ENCODE measurements around the gene PAX3.

PAX3 gene

GRCh38 chr2:222296911-222297599 is 1.7 kb downstream of the PAX3 start:
- DNase-seq (ENCODE audit: low read depth), result no peak

DNA sequence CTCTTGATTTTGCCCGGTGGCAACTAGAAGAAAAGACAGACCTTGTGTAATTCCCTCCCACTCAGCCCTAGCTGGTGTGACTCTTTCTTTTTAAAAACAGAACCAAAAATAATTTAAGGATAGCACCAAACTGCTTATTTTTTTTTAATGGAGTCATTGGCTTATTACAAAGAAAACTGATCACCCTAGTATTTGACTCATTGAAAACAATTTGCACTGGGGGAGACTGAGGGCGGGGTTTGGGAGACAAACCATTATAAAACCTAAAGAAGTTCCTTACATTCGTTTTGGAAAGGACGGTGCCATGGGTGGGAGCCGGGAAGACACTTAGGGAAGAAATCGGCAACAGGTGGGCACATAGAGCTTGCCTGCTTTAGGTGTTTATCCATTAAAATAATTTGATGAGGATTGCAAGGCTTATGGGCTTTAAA is 2.5 kb downstream of the PAX3 start:
- no peak for DNase-seq (ENCODE audit: low read depth)

DNA sequence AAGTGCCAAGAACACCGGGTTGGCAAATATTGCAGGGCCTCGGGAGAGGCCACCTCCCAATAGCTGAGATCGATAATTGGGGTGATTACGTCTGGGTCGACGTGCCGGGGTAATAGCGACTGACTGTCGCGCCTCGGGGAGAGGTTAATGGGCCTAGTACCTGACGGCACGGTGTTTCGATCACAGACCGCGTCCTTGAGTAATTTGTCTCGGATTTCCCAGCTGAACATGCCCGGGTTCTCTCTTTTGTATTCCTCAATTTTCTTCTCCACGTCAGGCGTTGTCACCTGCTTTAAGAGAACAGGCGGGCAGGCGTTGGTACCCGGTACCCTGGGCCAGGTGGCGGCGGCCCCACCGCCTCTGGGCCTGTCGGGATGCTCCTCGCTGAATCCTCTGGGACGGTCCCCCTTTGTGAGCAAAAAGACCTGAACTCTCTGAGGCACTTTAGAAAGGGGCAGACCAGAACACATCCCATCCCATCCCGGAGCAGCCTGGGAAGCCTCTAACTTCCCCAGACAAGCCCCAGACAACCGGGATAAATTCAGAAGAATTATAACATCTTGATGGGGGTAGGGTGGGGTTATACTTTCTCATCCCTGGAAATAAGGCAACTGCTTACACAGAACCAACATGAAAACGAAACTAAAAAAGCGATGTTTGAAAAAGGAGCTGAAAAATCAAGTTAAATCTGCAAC is 3.3 kb downstream of the PAX3 start:
- no peak for DNase-seq (ENCODE audit: low read depth)

DNA sequence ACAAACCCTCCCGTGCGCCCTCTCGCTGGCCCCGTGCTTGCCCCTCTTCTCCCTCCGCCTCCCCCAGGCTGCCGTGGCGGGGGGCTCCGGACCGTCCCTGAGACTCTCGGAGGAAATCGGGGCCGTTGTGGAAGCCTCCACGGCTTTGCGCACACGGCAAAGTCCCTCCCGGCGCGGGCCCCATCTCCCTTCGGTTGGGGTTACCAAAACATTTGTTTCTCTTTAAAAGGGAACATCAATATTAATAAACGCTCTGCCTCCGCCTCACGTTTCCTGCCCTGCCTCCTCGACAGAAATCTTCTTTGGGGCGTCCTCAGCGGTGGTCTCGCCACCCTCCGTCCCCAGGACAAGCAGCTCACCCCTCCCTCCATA is 3.8 kb downstream of the PAX3 start:
- no peak for DNase-seq (ENCODE audit: low read depth)

DNA sequence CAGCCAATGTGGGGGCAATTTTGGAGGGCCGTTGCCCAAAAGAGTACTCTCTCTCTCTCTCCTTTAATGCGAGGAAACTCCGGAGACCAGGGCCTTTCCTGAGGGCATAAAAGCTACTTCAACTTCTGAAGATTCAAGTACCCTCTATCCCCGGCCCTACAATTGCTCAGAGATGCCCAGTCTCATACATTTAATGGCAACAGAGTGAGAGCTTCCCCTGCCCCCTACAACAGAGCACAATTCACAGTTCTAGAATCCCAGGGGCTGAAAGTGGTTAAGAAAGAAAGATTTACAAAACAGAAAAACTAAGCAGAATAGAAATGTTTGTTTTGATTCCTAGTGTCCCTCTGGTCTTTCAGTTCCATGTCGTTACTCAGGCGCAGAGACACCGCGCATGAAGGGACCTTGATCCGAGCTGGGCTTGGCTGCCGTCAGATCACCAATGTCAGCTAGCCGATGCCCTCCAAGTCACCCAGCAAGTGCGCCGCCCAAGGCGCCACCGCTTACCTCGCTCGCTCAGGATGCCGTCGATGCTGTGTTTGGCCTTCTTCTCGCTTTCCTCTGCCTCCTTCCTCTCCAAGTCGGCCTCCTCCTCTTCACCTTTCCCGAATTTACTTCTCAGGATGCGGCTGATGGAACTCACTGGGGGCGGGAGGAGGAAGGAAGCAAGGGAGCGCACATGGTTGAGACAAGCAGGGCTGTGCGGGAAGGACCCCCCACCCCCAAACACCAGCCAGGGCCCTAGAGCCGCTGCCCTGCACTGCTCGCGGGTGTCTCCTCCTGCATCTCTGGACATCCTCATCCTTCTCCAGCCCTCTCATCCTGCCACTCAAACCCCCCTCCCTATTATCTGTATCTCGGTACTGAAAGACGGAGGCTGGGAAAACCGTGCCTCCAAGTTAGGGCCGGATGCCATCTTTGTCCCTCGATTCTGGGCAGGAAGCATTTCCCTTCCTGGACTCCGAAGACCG is 4.9 kb downstream of the PAX3 start:
- no peak for DNase-seq (ENCODE audit: low read depth)

DNA sequence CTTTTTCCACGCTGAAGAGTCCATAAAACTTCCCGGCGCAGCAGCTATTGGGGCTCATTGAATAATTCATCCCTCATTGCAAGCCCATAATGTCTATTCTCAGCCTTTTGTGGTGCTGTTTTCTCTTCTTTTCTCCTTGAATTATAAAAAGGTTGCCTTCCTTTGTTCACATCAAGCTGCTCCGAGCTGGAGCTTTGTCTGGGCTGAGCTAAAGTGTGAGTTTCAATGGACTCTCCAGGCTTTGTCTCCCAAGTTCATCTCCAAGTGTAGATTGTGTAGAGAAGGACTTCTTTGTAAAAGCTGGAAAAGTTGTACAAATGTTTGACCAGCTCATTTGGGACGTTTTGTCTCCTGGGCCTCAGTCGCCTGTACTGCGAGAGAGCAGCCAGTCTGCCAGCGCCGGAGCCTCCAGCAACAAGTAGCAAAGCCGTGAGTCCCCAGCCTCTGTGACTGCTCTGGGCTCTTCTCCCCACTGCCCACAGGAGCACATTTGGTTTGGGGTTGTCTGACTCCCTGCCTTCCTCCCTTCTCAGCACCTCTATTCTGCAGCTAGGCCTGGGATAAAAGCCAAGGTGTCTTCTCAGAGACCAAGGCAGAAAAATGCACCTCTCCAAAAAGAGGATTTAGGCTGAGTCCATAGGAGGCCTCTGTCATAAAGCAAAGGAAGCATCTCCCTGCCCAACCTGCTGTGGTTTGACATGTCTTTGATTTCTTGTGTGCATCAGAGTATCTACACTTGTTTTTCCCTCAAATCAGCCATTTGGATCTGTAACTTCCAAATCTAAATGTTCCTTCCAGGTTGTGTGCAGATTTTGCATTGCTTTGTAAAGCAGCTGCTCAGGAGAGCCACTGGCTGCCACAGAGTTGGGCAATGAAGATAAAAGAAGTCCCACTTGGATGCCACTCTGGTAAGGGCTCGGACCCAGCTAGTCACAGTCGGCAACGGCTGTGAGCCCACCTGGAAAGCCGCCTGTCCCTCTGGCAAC is 6.4 kb downstream of the PAX3 start:
- no peak for DNase-seq (ENCODE audit: low read depth)

GRCh38 chr2:222291485-222291841 is 7.3 kb downstream of the PAX3 start:
- DNase-seq (ENCODE audit: low read depth), result no peak

GRCh38 chr2:222290736-222291484 is 7.9 kb downstream of the PAX3 start:
- DNase-seq (ENCODE audit: low read depth), result no peak

- DNase-seq (ENCODE audit: low read depth), result no peak
These were observed 8.4 kb downstream of the PAX3 start for GRCh38 chr2:222290401-222290735.

- DNase-seq (ENCODE audit: low read depth), result no peak
These were observed 9.3 kb downstream of the PAX3 start for GRCh38 chr2:222289278-222290160.

DNA sequence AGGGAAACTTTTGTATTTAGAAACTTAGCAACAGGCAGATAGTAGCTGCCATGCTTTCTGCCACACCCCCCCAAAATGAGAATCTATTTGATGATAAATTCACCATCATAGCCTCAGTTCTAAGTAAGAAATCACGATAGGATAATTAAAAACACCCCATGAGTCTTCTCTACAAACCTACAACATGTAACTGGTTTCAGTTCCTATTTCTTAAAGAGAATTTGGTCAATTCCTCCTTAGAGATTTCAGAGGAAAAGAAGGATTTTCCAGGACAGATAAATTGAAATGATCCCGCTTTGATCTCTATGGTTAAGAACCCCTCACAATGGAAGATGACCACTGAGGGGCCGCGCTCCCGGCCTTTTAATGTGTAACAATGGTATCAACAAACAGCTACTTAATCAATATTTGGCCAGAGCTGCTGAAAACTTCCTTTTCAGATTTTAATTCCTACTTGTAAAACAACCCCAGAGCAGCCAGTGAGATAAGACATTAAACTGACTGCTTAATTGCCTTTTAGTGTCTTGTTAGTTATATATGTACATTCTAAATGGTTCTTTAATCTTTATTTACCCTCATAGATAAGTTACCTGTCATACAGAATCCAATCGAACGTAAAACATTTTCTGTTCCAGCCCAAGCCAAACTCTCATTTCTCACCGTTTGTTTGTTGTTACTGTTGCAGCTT is 10.1 kb downstream of the PAX3 start:
- DNase-seq (ENCODE audit: low read depth), result no peak

DNA sequence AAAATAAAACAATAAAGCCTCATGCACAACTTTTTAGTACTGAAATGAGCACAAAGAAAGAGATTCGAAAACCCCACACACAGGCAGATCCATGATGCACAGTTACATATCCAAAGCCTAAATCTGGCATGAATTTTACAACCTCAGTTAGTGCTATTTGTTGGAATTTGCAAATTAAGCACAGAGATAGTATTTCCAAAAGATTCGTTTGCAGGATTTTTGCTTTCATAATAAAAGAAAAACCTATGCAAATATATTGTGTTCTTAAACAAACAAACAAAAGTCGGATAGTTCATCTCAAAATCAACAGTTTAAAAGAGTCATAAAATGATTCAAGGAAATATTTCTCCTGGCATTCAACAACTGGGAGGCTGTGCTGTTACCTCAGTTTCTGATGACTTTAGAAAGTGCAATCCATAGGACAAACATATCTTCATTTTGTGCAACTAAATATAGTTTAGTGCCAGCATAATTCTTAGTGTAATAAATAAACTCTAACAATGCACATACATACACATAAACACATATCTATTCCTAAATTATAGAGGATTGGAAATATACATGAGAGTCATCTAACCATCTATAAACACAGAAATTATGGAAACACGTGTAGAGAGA is 10.8 kb downstream of the PAX3 start:
- no peak for DNase-seq (ENCODE audit: low read depth)

DNA sequence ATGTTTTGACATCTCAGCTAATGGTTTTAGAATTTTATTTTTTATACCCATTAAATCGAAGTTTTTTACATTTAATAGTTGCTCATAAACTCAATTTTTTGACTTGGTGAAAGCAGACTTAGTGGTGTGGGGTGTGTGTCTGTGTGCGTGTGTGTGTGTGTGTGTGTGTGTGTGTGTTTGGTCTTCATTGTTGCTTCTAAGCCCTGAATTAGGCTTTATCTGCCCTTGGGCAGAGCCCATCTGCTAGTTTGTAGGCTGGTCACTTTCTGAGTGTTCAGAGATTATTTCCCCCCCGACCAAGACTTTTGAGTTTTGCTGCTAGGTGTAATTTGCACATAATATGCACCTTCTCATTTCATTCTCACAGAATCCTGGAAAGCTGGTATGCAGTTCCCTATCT is 14.3 kb downstream of the PAX3 start:
- DNase-seq (ENCODE audit: low read depth), result no peak

DNA sequence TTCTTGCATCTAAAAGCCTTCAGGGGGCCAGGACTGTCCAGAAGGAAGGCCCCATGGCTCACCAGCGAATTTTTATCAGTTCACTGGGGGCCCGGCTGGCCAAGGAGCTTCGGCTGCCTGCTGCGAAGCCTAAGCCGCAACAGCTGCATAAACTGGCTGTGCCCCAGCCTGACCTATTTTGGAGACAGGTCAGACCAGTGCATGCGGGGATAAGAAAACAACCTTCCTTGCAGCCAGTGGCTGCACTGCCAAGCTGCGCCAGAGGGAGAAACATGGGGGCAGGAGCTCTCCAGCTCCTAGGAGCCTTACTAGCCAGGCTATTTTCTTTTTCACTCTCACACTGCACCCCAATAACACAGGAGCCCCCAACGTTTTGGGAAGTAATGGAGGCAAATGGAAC is 15.2 kb downstream of the PAX3 start:
- no peak for DNase-seq (ENCODE audit: low read depth)

GRCh38 chr2:222281506-222281905 is 17.3 kb downstream of the PAX3 start:
- no peak for DNase-seq (ENCODE audit: low read depth)

GRCh38 chr2:222280795-222281194 is 18.0 kb downstream of the PAX3 start:
- DNase-seq (ENCODE audit: low read depth), result no peak

DNA sequence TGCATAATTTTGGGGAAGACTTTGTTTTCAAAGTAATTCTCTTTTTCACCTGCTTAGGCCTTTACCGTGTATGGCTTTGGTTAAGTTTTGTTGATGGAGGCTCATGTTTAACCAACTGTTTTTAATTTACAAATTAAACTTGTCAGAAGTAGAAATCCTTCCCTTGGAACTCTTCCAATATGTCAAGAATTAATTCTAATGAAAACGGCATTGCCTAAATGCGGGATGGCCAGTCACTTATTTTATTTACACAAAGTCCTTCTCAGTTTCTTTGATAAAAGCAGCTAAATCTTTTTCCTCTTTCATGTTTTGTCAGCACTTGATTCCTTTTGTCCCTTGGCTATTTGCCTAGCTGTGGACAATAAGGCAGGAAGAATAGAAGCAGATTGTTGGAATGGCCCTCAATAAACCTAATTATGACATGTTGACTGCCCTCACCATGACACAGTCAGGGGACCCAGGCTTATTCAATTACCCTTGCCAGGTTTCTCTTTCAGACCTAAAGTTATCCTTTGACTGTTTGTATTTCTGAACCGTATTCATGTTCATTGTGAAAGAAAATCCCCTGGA is 26.3 kb downstream of the PAX3 start:
- no peak for DNase-seq (ENCODE audit: low read depth)

DNA sequence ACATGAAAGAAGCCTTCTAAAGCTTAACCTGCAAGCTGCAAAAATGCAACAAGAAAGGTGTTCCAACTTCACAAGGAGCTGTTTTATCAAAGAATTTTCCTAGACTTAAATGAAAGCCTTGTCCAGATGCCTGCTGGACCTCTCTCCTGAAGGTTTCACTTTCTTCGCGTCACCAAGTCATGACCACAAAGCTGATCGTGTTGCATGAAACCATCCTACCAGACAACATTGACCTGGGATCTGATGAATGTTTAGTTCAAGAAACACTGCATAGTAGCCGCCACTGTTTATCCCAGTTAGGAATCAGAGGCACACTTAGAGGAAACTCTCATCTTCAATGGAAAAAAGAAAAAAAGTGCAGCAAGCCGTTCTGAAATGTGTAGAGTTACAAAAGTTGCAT is 26.9 kb downstream of the PAX3 start:
- DNase-seq (ENCODE audit: low read depth), result no peak

DNA sequence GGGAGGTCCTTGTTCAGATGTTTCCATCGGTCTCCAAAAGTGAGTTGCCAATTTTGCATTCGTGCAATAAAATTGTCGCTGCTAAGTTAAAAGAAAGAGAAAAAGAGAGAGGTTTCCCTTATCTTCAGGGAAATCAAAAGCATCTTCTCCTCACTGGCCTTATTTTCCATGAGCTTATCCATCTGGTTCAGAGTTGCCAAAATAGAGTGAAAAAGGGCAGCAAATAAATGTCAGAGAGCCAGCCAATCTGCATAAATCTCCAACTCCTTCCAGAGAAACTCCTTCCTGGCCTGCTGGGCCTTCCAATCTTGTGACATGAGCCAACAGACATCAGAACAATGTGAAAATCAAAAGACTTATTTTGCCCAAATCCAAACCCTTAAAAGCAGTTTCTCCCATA is 28.4 kb downstream of the PAX3 start:
- DNase-seq (ENCODE audit: low read depth), result no peak

All from stimulated activated CD8-positive, alpha-beta memory T cell treated with anti-CD3 and anti-CD28 coated beads, Interleukin-12 subunit alpha, Interleukin-12 subunit beta, amount 100 ng/mL, for 1 hour (primary cell).